CD4-positive, alpha-beta T cell (primary cell): ENCODE data around the gene ABL1. TPM values are rescaled to one million over a fixed set of nuclear protein-coding genes. Genes with fewer than 3 reads are reported as not detected.

Experiments
- ATAC-seq: fragments of 200-7000 bp; cut with Tn5 transposase; one replicate; pipeline ENCODE4 v1.10.0; 2022; ENCODE audit warnings: mild to moderate bottlenecking; ENCODE audit not compliant: poor library complexity
- CTCF ChIA-PET: fragments of 350-600 bp; sonication (Branson Sonifier 250); formaldehyde crosslinking; loops from one replicate; lab custom pipeline; 2021; ENCODE audit warnings: antibody characterized with exemption, inconsistent platforms; lab: Charles Lee
- POLR2A ChIA-PET: fragments of 350-600 bp; sonication (Branson Sonifier 250); formaldehyde crosslinking; loops from one replicate; lab custom pipeline; 2021; ENCODE audit warnings: antibody characterized with exemption, inconsistent platforms; lab: Charles Lee
- DNase-seq, 14 experiments: peaks; one replicate each; pipeline ENCODE4 v3.0.0-alpha.2; 2013 to 2020; ENCODE audit warnings: mixed read lengths in 2 of 14
- H3K27ac ChIP-seq, 2 donors: one replicate each; pipeline versions ENCODE4 v1.5.1 to v1.7.0; 2013; ENCODE audit warnings: low read length in 2 of 2, low read depth in 1 of 2, mild to moderate bottlenecking in 1 of 2
- H3K27me3 ChIP-seq, 2 experiments: 1 replicate in 1 of 2; 2 replicates in 1 of 2; pipeline versions ENCODE4 v1.6.1 to v1.7.0; 2013; ENCODE audit warnings: low read length in 2 of 2, control low read depth in 1 of 2, mild to moderate bottlenecking in 1 of 2, moderate library complexity in 1 of 2; ENCODE audit not compliant: insufficient read depth in 2 of 2, control insufficient read depth in 1 of 2
- H3K36me3 ChIP-seq: one replicate; pipeline ENCODE4 v1.6.1; 2013; ENCODE audit warnings: low read length, control low read depth; ENCODE audit not compliant: insufficient read depth
- H3K4me1 ChIP-seq: one replicate; pipeline ENCODE4 v1.6.1; 2013; ENCODE audit warnings: low read length, control low read depth; ENCODE audit not compliant: insufficient read depth
- H3K4me3 ChIP-seq: one replicate; pipeline ENCODE4 v1.5.1; 2013; ENCODE audit warnings: mild to moderate bottlenecking, low read length, moderate library complexity
- H3K9me3 ChIP-seq, 2 experiments: 1 replicate in 1 of 2; 2 replicates in 1 of 2; pipeline versions ENCODE4 v1.6.1 to v1.7.0; 2013; ENCODE audit warnings: low read length in 2 of 2, mild to moderate bottlenecking in 2 of 2, control low read depth in 1 of 2, moderate library complexity in 1 of 2; ENCODE audit not compliant: control insufficient read depth in 1 of 2, insufficient read depth in 1 of 2
- H3K27ac Mint-ChIP-seq: one replicate; pipeline ENCODE4 v1.8.0; 2020; ENCODE audit warnings: mixed read lengths
- H3K27me3 Mint-ChIP-seq: one replicate; pipeline ENCODE4 v1.8.0; 2021; ENCODE audit warnings: mixed read lengths
- H3K36me3 Mint-ChIP-seq: one replicate; pipeline ENCODE4 v1.8.0; 2021; ENCODE audit warnings: low read depth, mixed read lengths
- H3K4me1 Mint-ChIP-seq: one replicate; pipeline ENCODE4 v1.8.0; 2021; ENCODE audit warnings: low read depth, mixed read lengths
- H3K4me3 Mint-ChIP-seq: one replicate; pipeline ENCODE4 v1.8.0; 2020; ENCODE audit warnings: mild to moderate bottlenecking, mixed read lengths
- H3K9me3 Mint-ChIP-seq: one replicate; pipeline ENCODE4 v1.8.0; 2020; ENCODE audit warnings: mixed read lengths
- intact Hi-C, 2 experiments: fragments of 100-400 bp; cut with DNase I in 1 of 2; cut with micrococcal nuclease in 1 of 2; formaldehyde crosslinking; loops; one replicate each; pipeline versions ENCODE4 v1.15.1 to v1.9.0; 2023 to 2025; cut with DNase I, micrococcal nuclease
- polyA plus RNA-seq, 2 donors: library from polyadenylated mRNA; unstranded; fragments of 120-200 nt; gene quantifications; one replicate each; pipeline ENCODE4 v1.2.1, GENCODE V29; 2013
- total RNA-seq, 174 experiments: library from RNA in 2 of 174; stranded (reverse) in 2 of 174; gene quantifications; one replicate each; pipeline ENCODE4 v1.2.3 and lab custom pipeline; 2021 to 2026
- TF ChIP-seq, protein P1 (sequence below): fragments of 200-600 bp; IDR thresholded peaks from one replicate; pipeline ENCODE4 v1.8.0; 2022; ENCODE audit warnings: antibody characterized with exemption, mild to moderate bottlenecking

ABL1 gene
- 10 to 100 TPM; 29.8 to 33.7 TPM for total RNA-seq
- 24.8 TPM for polyA plus RNA-seq (2013, experiment 1 of 2)
- 27.1 TPM for polyA plus RNA-seq (2013, experiment 2 of 2)
- total RNA-seq (lab: John Stamatoyannopoulos, UW) = 28.6 to 109 (median 60.3) reads per million in 172 experiments

GRCh38 chr9:130834371-130835336 is at the start of gene ABL1:
ABL1 (plus strand) TSS chr9:130835254; CDS start chr9:130835447, 193 bp downstream.
- CTCF ChIA-PET = no interaction called here

DNA sequence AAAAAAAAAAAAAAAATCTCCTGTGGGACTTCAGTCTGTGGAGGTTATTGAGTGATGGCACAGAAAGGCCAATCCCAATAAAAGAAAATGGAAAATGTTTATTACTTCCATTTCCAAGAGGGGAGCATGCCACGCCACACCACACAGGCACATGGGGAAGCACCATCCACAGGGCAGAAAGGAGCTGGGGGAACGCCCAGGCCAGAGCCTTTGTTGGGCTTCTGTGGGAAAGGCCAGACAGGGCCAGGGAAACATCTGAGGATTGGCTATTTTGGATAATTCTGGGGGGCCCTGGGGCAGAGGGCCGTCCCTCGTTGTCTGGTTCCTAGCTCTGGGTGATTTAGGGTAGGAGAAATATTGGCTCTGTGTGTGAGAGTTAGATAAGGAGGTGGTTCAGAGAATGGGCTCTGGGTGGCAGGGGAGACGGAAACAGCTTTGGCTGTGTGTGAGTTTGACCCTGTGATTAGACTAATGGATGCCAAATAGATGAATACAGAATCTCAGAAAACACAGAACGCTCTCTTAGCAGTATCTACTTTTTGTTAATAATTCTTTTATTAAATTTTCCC is 49.0 kb upstream of the ABL1 start:
- Histone ChIP-seq H3K27me3 (no peaks in the 10 kb centered on the region), H3K9me3 (peaks cover 0 to 8% of the 10 kb centered on the region in 2 experiments), H3K4me1 (no peaks in the 10 kb centered on the region), H3K36me3 (no peaks in the 10 kb centered on the region), H3K4me3 (no peak overlapping the region), H3K27ac (no peak overlapping the region)
- intact Hi-C loops = no loop called here
- Mint-ChIP-seq H3K4me3 (no peak overlapping the region), H3K9me3 (peaks cover 9% of the 10 kb centered on the region), H3K27me3 (no peaks in the 10 kb centered on the region), H3K27ac (no peak overlapping the region), H3K4me1 (peaks cover 5% of the 10 kb centered on the region), H3K36me3 (peaks cover 15% of the 10 kb centered on the region)
- ChIA-PET POLR2A (no interaction called here), CTCF (no interaction called here)
- ATAC-seq = no peak
- no peak for DNase-seq
- TF ChIP-seq, protein P1, sequence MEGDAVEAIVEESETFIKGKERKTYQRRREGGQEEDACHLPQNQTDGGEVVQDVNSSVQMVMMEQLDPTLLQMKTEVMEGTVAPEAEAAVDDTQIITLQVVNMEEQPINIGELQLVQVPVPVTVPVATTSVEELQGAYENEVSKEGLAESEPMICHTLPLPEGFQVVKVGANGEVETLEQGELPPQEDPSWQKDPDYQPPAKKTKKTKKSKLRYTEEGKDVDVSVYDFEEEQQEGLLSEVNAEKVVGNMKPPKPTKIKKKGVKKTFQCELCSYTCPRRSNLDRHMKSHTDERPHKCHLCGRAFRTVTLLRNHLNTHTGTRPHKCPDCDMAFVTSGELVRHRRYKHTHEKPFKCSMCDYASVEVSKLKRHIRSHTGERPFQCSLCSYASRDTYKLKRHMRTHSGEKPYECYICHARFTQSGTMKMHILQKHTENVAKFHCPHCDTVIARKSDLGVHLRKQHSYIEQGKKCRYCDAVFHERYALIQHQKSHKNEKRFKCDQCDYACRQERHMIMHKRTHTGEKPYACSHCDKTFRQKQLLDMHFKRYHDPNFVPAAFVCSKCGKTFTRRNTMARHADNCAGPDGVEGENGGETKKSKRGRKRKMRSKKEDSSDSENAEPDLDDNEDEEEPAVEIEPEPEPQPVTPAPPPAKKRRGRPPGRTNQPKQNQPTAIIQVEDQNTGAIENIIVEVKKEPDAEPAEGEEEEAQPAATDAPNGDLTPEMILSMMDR = no peak

More at GRCh38 chr9:130834371-130835336, at the start of gene ABL1:
- ATAC-seq (peak; percentile 85), DNase-seq (peak; percentile 11 to 84 (median 47))
- Mint-ChIP-seq H3K4me3 (peak within 1 kb of the TSS; percentile 95), H3K27ac (peak within 1 kb of the TSS; percentile 93), H3K9me3 (no peaks in the 10 kb centered on the region), H3K36me3 (no peaks in the 10 kb centered on the region), H3K4me1 (peaks cover 62% of the 10 kb centered on the region), H3K27me3 (no peaks in the 10 kb centered on the region)
- POLR2A ChIA-PET = no interaction called here
- Histone ChIP-seq H3K9me3 (no peaks in the 10 kb centered on the region), H3K4me3 (peak within 1 kb of the TSS; percentile 63), H3K36me3 (no peaks in the 10 kb centered on the region), H3K27ac (no peak within 1 kb of the TSS), H3K27me3 (no peaks in the 10 kb centered on the region), H3K4me1 (peaks cover 23% of the 10 kb centered on the region)
- intact Hi-C loops = no loop called here
- TF ChIP-seq, protein P1 = no peak

GRCh38 chr9:130786526-130786925 is 48.5 kb upstream of the ABL1 start:
- Histone ChIP-seq H3K4me1 (no peaks in the 10 kb centered on the region), H3K9me3 (peaks cover 0 to 8% of the 10 kb centered on the region in 2 experiments), H3K27ac (no peak overlapping the region), H3K4me3 (no peak overlapping the region), H3K27me3 (no peaks in the 10 kb centered on the region), H3K36me3 (no peaks in the 10 kb centered on the region)
- Mint-ChIP-seq H3K4me3 (no peak overlapping the region), H3K9me3 (peaks cover 9% of the 10 kb centered on the region), H3K27ac (no peak overlapping the region), H3K36me3 (peaks cover 15% of the 10 kb centered on the region), H3K4me1 (peaks cover 5% of the 10 kb centered on the region), H3K27me3 (no peaks in the 10 kb centered on the region)
- TF ChIP-seq, protein P1 = no peak
- DNase-seq = no peak
- POLR2A ChIA-PET = no interaction called here
- CTCF ChIA-PET = interaction anchor here (1.2 kb wide), 1 partner anchor 11 kb away, joined by 4 read pairs; no protein-coding TSS in a partner anchor
- intact Hi-C loops = no loop called here
- ATAC-seq = no peak
